OCI-LY7 (cell line): ENCODE results near the gene ACOXL. TPM values are rescaled to one million over a fixed set of nuclear protein-coding genes. Genes with fewer than 3 reads are reported as not detected.

Experiments
- BruUV-seq: library from RNA; stranded (reverse); fragments of 400-500 nt; replicated peaks from 2 replicates; lab custom pipeline; 2021; lab: Mats Ljungman, UMichigan
- CTCF ChIA-PET: fragments of 300-600 bp; sonication (Branson Sonifier 250); formaldehyde crosslinking; loops from one replicate; lab custom pipeline; 2022; ENCODE audit warnings: antibody characterized with exemption; ENCODE audit not compliant: unreplicated experiment; lab: Charles Lee
- POLR2A ChIA-PET: fragments of 300-600 bp; sonication (Branson Sonifier 250); formaldehyde crosslinking; loops from one replicate; lab custom pipeline; 2022; ENCODE audit warnings: antibody characterized with exemption; lab: Charles Lee
- DNase-seq: peaks from one replicate; pipeline ENCODE4 v3.0.0-alpha.2; 2015; ENCODE audit warnings: low spot score
- H2AFZ ChIP-seq: fragments of 200-600 bp; sonication (generic), shearing (Covaris generic); 2 replicates; pipeline ENCODE4 v1.6.1; 2014; ENCODE audit warnings: mild to moderate bottlenecking, antibody characterized with exemption, low read length, moderate library complexity
- H3K27ac ChIP-seq: fragments of 200-600 bp; sonication (generic); 2 replicates; pipeline ENCODE4 v1.5.1; 2014; ENCODE audit warnings: mixed run types, low read depth, mild to moderate bottlenecking, moderate library complexity, low read length, inconsistent platforms; ENCODE audit not compliant: poor library complexity, severe bottlenecking
- H3K36me3 ChIP-seq: fragments of 200-600 bp; sonication (generic); 2 replicates; pipeline ENCODE4 v1.6.1; 2014; ENCODE audit warnings: mild to moderate bottlenecking, antibody characterized with exemption, low read length, moderate library complexity, mixed read lengths; ENCODE audit not compliant: insufficient read depth
- H3K4me1 ChIP-seq: fragments of 200-600 bp; sonication (generic); 2 replicates; pipeline ENCODE4 v1.5.1; 2014; ENCODE audit warnings: mild to moderate bottlenecking, low read length; ENCODE audit not compliant: insufficient read depth, poor library complexity, severe bottlenecking
- H3K4me2 ChIP-seq: fragments of 200-600 bp; sonication (generic); 2 replicates; pipeline ENCODE4 v1.6.1; 2014; ENCODE audit warnings: mild to moderate bottlenecking, low read length
- H3K4me3 ChIP-seq: fragments of 200-600 bp; sonication (generic); 2 replicates; pipeline ENCODE4 v1.5.1; 2014; ENCODE audit warnings: mild to moderate bottlenecking, low read depth, low read length; ENCODE audit not compliant: poor library complexity, severe bottlenecking
- H3K79me2 ChIP-seq: fragments of 200-600 bp; sonication (generic); 2 replicates; pipeline ENCODE4 v1.6.1; 2016; ENCODE audit warnings: low read depth, mild to moderate bottlenecking, low read length, moderate library complexity, mixed read lengths; ENCODE audit not compliant: insufficient read depth
- H3K9me2 ChIP-seq: fragments of 200-600 bp; sonication (generic); 2 replicates; pipeline ENCODE4 v1.6.1; 2016; ENCODE audit warnings: mild to moderate bottlenecking, low read length, mixed read lengths; ENCODE audit not compliant: insufficient read depth
- H3K9me3 ChIP-seq: fragments of 200-600 bp; sonication (generic); 2 replicates; pipeline ENCODE4 v1.6.1; 2014; ENCODE audit warnings: mild to moderate bottlenecking, mixed run types, low read length, mixed read lengths
- H4K20me1 ChIP-seq: fragments of 200-600 bp; sonication (generic); 2 replicates; pipeline ENCODE4 v1.6.1; 2014; ENCODE audit warnings: mild to moderate bottlenecking, antibody characterized with exemption, low read length, moderate library complexity, mixed read lengths; ENCODE audit not compliant: insufficient read depth
- CTCF ChIP-seq: fragments of 200-600 bp; sonication (generic); conservative IDR thresholded peaks from 2 replicates; pipeline ENCODE4 v1.5.1; 2014; ENCODE audit warnings: mild to moderate bottlenecking, antibody characterized with exemption, low read length, moderate library complexity, mixed read lengths
- EZH2phosphoT487 ChIP-seq: fragments of 200-600 bp; sonication (generic); IDR thresholded peaks from 2 replicates; pipeline ENCODE4 v1.6.1; 2018; ENCODE audit warnings: low read depth, borderline replicate concordance, mild to moderate bottlenecking, mixed run types, antibody characterized with exemption, low read length, moderate library complexity, mixed read lengths
- intact Hi-C: fragments of 100-400 bp; cut with micrococcal nuclease; formaldehyde crosslinking; loops from one replicate; pipeline ENCODE4 v1.10.0; 2022; ENCODE audit not compliant: unreplicated experiment
- total RNA-seq, 2 experiments: library from RNA; depleted of rRNA in 1 of 2; stranded (reverse); fragments of >200 nt in 1 of 2; shearing (Covaris generic) in 1 of 2; gene quantifications; 2 replicates each; pipeline ENCODE4 v1.2.3, GENCODE V29; 2014 to 2022

The ACOXL gene
- total RNA-seq, 2 experiments from 2014 or later = 1.4 TPM; not detected in 1

- H3K36me3 ChIP-seq = no peaks in the 10 kb centered on the region
- no peaks in the 10 kb centered on the region for H4K20me1 ChIP-seq
- BruUV-seq = no TSS peak
- CTCF ChIA-PET = no interaction called here
- no peak overlapping the region for H3K27ac ChIP-seq
- H3K4me1 ChIP-seq = no peaks in the 10 kb centered on the region
- DNase-seq = no peak
- intact Hi-C loops = no loop called here
- no peaks in the 10 kb centered on the region for H3K79me2 ChIP-seq
- no peak overlapping the region for H3K4me3 ChIP-seq
- POLR2A ChIA-PET = interaction anchor here (0.8 kb wide), 1 partner anchor 23 kb away, joined by 4 read pairs; no protein-coding TSS in a partner anchor
- no peaks in the 10 kb centered on the region for H3K9me3 ChIP-seq
- no peak overlapping the region for H2AFZ ChIP-seq
- TF ChIP-seq EZH2phosphoT487 (no peak), CTCF (no peak)
- no peaks in the 10 kb centered on the region for H3K9me2 ChIP-seq
- H3K4me2 ChIP-seq = no peak overlapping the region
Observed at GRCh38 chr2:110702514-110703380, 29.6 kb upstream of the ACOXL start.

- ChIA-PET POLR2A (no interaction called here), CTCF (no interaction called here)
- H3K27ac ChIP-seq = no peak overlapping the region
- TF ChIP-seq EZH2phosphoT487 (no peak), CTCF (no peak)
- intact Hi-C loops = no loop called here
- no TSS peak for BruUV-seq
- no peak overlapping the region for H3K4me3 ChIP-seq
- H3K4me2 ChIP-seq = no peak overlapping the region
- no peaks in the 10 kb centered on the region for H4K20me1 ChIP-seq
- no peaks in the 10 kb centered on the region for H3K4me1 ChIP-seq
- no peaks in the 10 kb centered on the region for H3K9me2 ChIP-seq
- no peaks in the 10 kb centered on the region for H3K9me3 ChIP-seq
- H3K36me3 ChIP-seq = no peaks in the 10 kb centered on the region
- no peak for DNase-seq
- no peaks in the 10 kb centered on the region for H3K79me2 ChIP-seq
- H2AFZ ChIP-seq = no peak overlapping the region
Observed at GRCh38 chr2:110707386-110707965, 24.9 kb upstream of the ACOXL start.

GRCh38 chr2:110708455-110708854 is 23.9 kb upstream of the ACOXL start:
- no peaks in the 10 kb centered on the region for H3K4me1 ChIP-seq
- CTCF ChIA-PET = no interaction called here
- TF ChIP-seq CTCF = no peak
- POLR2A ChIA-PET = no interaction called here
- no peak overlapping the region for H3K4me3 ChIP-seq
- H3K79me2 ChIP-seq = no peaks in the 10 kb centered on the region
- H3K36me3 ChIP-seq = no peaks in the 10 kb centered on the region
- intact Hi-C loops = no loop called here
- no peaks in the 10 kb centered on the region for H4K20me1 ChIP-seq
- no peak for DNase-seq
- no peak overlapping the region for H2AFZ ChIP-seq
- no peak overlapping the region for H3K4me2 ChIP-seq
- BruUV-seq = no TSS peak
- no peak overlapping the region for H3K27ac ChIP-seq
- H3K9me3 ChIP-seq = no peaks in the 10 kb centered on the region
- no peaks in the 10 kb centered on the region for H3K9me2 ChIP-seq
